ENCODE measurements around the gene PORCN.

PORCN gene

DNA sequence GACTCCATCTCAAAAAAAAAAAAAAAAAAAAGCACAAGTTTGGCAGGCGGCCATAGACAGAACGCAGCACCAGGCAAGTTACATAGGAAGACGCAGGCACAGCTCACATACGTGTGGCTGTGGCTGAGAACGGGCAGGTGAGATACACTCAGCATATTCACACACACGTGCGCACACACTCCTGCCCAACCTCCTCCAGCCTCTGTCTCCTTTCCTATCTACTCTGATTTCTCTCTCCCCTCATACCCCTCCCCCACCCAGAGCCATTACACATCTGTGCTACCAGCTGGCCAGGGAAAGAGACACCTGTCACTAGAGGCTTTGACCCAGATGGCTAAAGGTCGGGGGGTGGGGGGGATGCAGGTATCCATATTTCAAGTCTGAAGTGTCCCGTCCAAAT, 36.6 kb upstream of the PORCN start:
- no peaks in the 10 kb centered on the region for H3K79me2 ChIP-seq
- no peaks in the 10 kb centered on the region for H3K4me1 ChIP-seq
- H3K36me3 ChIP-seq (ENCODE audit: control insufficient read depth, insufficient read depth, low read length): no peaks in the 10 kb centered on the region
- no peak overlapping the region for H3K9ac ChIP-seq
- no peak overlapping the region for H3K27ac ChIP-seq
- H3K27me3 ChIP-seq (ENCODE audit: control insufficient read depth, insufficient read depth, low read length): no peaks in the 10 kb centered on the region
- H3K4me2 ChIP-seq (ENCODE audit: low read length): no peak overlapping the region
- TF ChIP-seq, protein P1, sequence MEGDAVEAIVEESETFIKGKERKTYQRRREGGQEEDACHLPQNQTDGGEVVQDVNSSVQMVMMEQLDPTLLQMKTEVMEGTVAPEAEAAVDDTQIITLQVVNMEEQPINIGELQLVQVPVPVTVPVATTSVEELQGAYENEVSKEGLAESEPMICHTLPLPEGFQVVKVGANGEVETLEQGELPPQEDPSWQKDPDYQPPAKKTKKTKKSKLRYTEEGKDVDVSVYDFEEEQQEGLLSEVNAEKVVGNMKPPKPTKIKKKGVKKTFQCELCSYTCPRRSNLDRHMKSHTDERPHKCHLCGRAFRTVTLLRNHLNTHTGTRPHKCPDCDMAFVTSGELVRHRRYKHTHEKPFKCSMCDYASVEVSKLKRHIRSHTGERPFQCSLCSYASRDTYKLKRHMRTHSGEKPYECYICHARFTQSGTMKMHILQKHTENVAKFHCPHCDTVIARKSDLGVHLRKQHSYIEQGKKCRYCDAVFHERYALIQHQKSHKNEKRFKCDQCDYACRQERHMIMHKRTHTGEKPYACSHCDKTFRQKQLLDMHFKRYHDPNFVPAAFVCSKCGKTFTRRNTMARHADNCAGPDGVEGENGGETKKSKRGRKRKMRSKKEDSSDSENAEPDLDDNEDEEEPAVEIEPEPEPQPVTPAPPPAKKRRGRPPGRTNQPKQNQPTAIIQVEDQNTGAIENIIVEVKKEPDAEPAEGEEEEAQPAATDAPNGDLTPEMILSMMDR (IDR thresholded peaks at IDR 0.05): no peak
- H2AFZ ChIP-seq: no peak overlapping the region
- H3K4me3 ChIP-seq (ENCODE audit: low read depth, low read length): no peak overlapping the region
- no peaks in the 10 kb centered on the region for H3K9me3 ChIP-seq (ENCODE audit: control insufficient read depth, low read length)

DNA sequence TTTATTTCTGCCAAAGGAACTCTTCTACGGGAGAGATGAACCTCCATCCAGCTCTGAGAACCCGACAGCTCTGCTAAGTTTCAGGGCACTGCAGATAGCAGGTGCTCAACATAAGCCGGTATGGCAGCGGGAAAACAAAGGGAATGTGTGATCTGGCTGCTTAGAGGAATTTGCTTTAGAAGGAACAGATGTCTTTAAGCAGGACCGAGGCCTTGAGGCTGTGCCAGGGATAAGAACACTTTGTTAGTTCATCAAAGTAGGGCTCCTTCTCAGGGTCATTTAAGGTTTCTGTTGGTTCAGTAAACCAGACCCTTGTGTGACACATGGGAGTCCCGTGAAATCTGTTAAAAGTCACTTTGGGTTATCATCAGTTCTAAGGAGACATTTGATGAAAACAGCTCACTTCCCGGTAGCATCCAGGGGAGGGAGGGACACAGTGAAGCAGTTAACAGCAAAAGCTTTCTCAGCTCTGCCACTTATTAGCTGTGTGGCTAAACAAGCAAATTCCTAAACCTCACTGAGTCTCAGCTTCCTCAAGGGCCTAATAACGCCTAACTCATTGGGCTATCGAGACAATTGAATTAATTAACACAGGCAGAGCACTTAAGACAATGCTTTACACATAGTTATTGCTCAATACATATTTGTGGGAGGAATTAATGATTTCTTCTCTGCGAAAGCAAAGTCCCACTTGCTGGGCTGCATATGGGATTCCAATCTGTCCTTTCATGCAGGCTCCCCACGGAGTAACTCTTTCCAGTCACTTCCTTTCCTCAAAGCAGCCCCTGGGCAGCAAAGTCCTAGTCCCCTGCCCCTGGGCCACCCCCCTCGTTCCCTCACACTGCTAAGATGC, 35.7 kb upstream of the PORCN start:
- Histone ChIP-seq H3K4me1 (no peaks in the 10 kb centered on the region), H3K36me3 (ENCODE audit: control insufficient read depth, insufficient read depth, low read length) (no peaks in the 10 kb centered on the region), H3K9me3 (ENCODE audit: control insufficient read depth, low read length) (no peaks in the 10 kb centered on the region), H3K9ac (no peak overlapping the region), H3K27me3 (ENCODE audit: control insufficient read depth, insufficient read depth, low read length) (no peaks in the 10 kb centered on the region), H3K27ac (no peak overlapping the region), H3K79me2 (no peaks in the 10 kb centered on the region), H3K4me3 (ENCODE audit: low read depth, low read length) (no peak overlapping the region), H3K4me2 (ENCODE audit: low read length) (no peak overlapping the region), H2AFZ (no peak overlapping the region)
- TF ChIP-seq, protein P1 (IDR thresholded peaks at IDR 0.05): no peak

DNA sequence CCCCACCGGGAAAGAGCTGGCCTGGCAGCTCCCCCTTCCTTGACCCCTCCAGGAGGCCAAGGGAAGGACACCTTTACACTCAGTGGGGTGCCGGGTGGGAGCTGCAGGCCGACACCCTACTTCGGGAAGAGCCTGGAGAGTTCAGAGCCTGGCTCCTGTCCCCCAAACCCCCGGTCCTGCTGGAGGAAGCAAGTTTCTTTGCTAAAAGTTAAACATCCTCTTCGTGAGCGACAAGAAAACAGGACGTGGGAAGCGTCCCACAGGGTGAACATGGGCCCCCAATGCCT, 35.1 kb upstream of the PORCN start:
- H3K27ac ChIP-seq: no peak overlapping the region
- TF ChIP-seq, protein P1 (IDR thresholded peaks at IDR 0.05): no peak
- no peaks in the 10 kb centered on the region for H3K79me2 ChIP-seq
- H3K27me3 ChIP-seq (ENCODE audit: control insufficient read depth, insufficient read depth, low read length): no peaks in the 10 kb centered on the region
- no peak overlapping the region for H3K9ac ChIP-seq
- H3K4me2 ChIP-seq (ENCODE audit: low read length): no peak overlapping the region
- no peak overlapping the region for H2AFZ ChIP-seq
- H3K4me3 ChIP-seq (ENCODE audit: low read depth, low read length): no peak overlapping the region
- no peaks in the 10 kb centered on the region for H3K4me1 ChIP-seq
- H3K9me3 ChIP-seq (ENCODE audit: control insufficient read depth, low read length): no peaks in the 10 kb centered on the region
- no peaks in the 10 kb centered on the region for H3K36me3 ChIP-seq (ENCODE audit: control insufficient read depth, insufficient read depth, low read length)

- no peak overlapping the region for H3K27ac ChIP-seq
- H3K4me3 ChIP-seq (ENCODE audit: low read depth, low read length): no peak overlapping the region
- H3K4me1 ChIP-seq: no peaks in the 10 kb centered on the region
- H3K9me3 ChIP-seq (ENCODE audit: control insufficient read depth, low read length): no peaks in the 10 kb centered on the region
- H3K36me3 ChIP-seq (ENCODE audit: control insufficient read depth, insufficient read depth, low read length): no peaks in the 10 kb centered on the region
- H3K9ac ChIP-seq: no peak overlapping the region
- H3K27me3 ChIP-seq (ENCODE audit: control insufficient read depth, insufficient read depth, low read length): no peaks in the 10 kb centered on the region
- no peak overlapping the region for H3K4me2 ChIP-seq (ENCODE audit: low read length)
- no peaks in the 10 kb centered on the region for H3K79me2 ChIP-seq
- TF ChIP-seq, protein P1 (IDR thresholded peaks at IDR 0.05): no peak
- no peak overlapping the region for H2AFZ ChIP-seq
Observed at GRCh38 chrX:48474127-48474526, 34.7 kb upstream of the PORCN start.

DNA sequence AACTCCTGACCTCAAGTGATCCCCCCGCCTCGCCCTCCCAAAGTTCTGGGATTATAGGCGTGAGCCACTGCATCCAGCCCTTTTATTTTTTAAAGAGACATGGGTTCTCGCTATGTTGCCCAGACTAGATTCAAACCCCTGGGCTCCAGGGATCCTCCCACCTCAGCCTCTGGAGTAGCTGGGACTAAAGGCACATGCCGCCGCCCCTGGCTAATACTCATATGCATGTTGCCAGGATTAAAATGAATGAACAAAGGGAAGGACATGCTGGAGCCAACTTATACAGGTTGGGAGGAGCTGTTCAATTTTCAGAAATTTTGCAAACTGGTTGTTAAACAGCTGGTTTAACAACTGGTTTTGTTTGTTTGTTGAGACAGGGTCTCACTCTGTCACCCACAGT, 34.2 kb upstream of the PORCN start:
- no peak overlapping the region for H3K27ac ChIP-seq

More for the DNA sequence above, 34.2 kb upstream of the PORCN start:
- H3K79me2 ChIP-seq: no peaks in the 10 kb centered on the region
- H3K27me3 ChIP-seq (ENCODE audit: control insufficient read depth, insufficient read depth, low read length): no peaks in the 10 kb centered on the region
- H3K4me2 ChIP-seq (ENCODE audit: low read length): no peak overlapping the region
- H2AFZ ChIP-seq: no peak overlapping the region
- TF ChIP-seq, protein P1 (IDR thresholded peaks at IDR 0.05): no peak
- no peaks in the 10 kb centered on the region for H3K36me3 ChIP-seq (ENCODE audit: control insufficient read depth, insufficient read depth, low read length)
- H3K9ac ChIP-seq: no peak overlapping the region
- no peaks in the 10 kb centered on the region for H3K4me1 ChIP-seq
- H3K9me3 ChIP-seq (ENCODE audit: control insufficient read depth, low read length): no peaks in the 10 kb centered on the region
- H3K4me3 ChIP-seq (ENCODE audit: low read depth, low read length): no peak overlapping the region

Measured in parathyroid adenoma (tissue), 2 donors.